HL-60/S4 treated with retinoic acid at 250 ng/mL for 4 days and 3 days (cell line): ENCODE data around the gene GREM1.

Experiments
- in situ Hi-C: fragments of 300-500 bp; cut with MboI; formaldehyde crosslinking; loops from 2 replicates; pipeline ENCODE4 v1.7.0; 2022; ENCODE audit warnings: low sequenced_read_pairs

Gene GREM1

GRCh38 chr15:32778391-32779176, 60.8 kb downstream of the GREM1 start:
- in situ Hi-C loops, result no loop called here

GRCh38 chr15:32781781-32782180, 64.0 kb downstream of the GREM1 start:
- in situ Hi-C loops, result no loop called here

GRCh38 chr15:32784581-32784980, 66.8 kb downstream of the GREM1 start:
- in situ Hi-C loops, result no loop called here

GRCh38 chr15:32786906-32787305, 69.1 kb downstream of the GREM1 start:
- in situ Hi-C loops, result no loop called here

- in situ Hi-C loops, result no loop called here
Observed at GRCh38 chr15:32787949-32788348, 70.1 kb downstream of the GREM1 start.

- in situ Hi-C loops, result no loop called here
Observed at GRCh38 chr15:32790352-32790999, 72.7 kb downstream of the GREM1 start.

- in situ Hi-C loops, result no loop called here
Observed at GRCh38 chr15:32792436-32792835, 74.6 kb downstream of the GREM1 start.
